Hematopoietic multipotent progenitor cell (in vitro differentiated cells): ENCODE data around the gene PRAMEF20. TPM values are rescaled to one million over a fixed set of nuclear protein-coding genes. Genes with fewer than 3 reads are reported as not detected.
"Not testable (repeated sequence)": the region's sequence is repeated elsewhere in the genome, so short reads cannot be mapped to it uniquely, and the experiment has no call there.

Source experiments
- DNase-seq, 3 donors: peaks; one replicate each; pipeline ENCODE4 v3.0.0-alpha.2; 2011 to 2015; ENCODE audit warnings: low read depth in 2 of 3, low spot score in 2 of 3
- total RNA-seq: library from RNA; depleted of rRNA; stranded (reverse); fragments of >200 nt; gene quantifications from one replicate; pipeline ENCODE4 v1.2.3, GENCODE V29; 2012

PRAMEF20 gene
- total RNA-seq = not detected

GRCh38 chr1:13410150-13410549, at the start of gene PRAMEF20:
TSS of gene PRAMEF20 (plus strand) at chr1:13410450. CDS start at chr1:13416355, 5,905 bp downstream.
- DNase-seq = not testable (repeated sequence)

- not testable (repeated sequence) for DNase-seq
Observed at GRCh38 chr1:13362364-13362763, 47.9 kb upstream of the PRAMEF20 start.

DNA sequence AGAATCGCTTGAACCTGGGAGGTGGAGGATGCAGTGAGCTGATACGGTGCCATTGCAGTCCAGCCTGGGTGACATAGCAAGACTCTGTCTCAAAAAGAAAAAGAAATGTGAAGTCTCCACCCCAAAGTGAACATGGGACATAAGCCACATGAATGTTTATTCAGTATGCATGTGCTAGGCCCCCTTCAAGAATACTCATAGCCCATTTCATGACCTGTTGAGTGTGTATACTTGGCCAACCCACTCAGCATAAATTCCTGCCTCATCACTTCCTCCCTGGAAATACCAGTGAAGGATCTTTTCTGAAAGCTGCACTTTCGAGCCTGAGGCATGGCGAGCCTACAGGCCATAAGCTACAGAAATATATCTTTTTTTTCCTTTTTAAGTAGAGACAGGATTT, 45.3 kb upstream of the PRAMEF20 start:
- not testable (repeated sequence) for DNase-seq

- DNase-seq = peak in 2 of 3 donors; percentile 35 to 79
Observed at GRCh38 chr1:13366536-13366935, 43.7 kb upstream of the PRAMEF20 start.

DNA sequence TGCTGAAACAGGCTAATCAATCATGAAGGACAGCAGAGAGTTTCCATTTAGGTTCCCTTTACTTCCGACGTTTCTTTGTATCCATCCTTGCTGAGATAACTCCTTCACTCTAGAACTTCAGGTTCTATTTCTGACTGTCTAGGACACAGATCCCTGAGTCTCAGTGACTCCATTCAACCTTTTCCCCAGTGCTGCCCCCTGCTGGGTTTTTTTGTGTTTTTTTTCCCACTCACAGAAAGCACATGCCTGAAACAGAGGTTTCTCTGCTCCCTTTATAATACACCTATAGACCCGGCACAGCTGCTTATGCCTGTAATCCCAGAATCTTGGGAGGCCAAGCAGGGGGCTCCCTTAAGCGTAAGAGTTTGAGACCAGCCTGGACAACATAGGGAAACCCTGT, 41.7 kb upstream of the PRAMEF20 start:
- DNase-seq = peak in 2 of 3 donors; percentile 19 to 59

DNA sequence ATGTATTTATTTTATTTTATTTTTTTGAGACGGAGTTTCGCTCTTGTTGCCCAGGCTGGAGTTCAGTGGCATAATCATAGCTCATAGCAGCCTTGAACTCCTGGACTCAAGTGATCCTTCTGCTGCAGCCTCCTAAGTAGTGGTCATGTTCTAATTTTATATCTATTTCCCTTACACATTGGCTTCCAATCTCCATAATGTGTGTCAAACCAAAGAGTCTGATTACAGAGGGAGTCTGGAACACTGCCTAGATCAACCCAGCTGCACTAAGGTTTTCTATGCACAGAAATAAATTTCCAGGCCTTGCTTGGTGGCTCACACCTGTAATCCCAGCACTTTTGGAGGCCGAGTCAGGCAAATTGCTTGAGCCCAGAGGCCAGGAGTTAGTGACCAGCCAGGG, 31.3 kb upstream of the PRAMEF20 start:
- not testable (repeated sequence) for DNase-seq

- not testable (repeated sequence) for DNase-seq
Observed at GRCh38 chr1:13380380-13380779, 29.9 kb upstream of the PRAMEF20 start.

GRCh38 chr1:13389332-13389731, 20.9 kb upstream of the PRAMEF20 start, which contains the start of gene PRAMEF17:
TSS of gene PRAMEF17 (plus strand) at chr1:13389632. CDS start at chr1:13389658, 26 bp downstream.
- DNase-seq = not testable (repeated sequence)

GRCh38 chr1:13393004-13393403, 17.2 kb upstream of the PRAMEF20 start:
- DNase-seq = not testable (repeated sequence)

DNA sequence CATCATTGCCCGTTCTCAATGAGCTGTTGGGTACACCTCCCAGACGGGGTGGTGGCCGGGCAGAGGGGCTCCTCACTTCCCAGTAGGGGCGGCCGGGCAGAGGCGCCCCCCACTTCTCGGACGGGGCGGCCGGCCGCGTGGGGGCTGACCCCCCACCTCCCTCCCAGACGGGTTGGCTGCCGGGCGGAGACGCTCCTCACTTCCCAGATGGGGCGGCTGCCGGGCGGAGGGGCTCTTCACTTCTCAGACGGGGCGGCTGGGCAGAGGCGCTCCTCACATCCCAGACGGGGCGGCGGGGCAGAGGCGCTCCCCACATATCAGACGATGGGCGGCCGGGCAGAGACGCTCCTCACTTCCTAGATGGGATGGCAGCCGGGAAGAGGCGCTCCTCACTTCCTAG, 15.5 kb upstream of the PRAMEF20 start:
- not testable (repeated sequence) for DNase-seq

DNA sequence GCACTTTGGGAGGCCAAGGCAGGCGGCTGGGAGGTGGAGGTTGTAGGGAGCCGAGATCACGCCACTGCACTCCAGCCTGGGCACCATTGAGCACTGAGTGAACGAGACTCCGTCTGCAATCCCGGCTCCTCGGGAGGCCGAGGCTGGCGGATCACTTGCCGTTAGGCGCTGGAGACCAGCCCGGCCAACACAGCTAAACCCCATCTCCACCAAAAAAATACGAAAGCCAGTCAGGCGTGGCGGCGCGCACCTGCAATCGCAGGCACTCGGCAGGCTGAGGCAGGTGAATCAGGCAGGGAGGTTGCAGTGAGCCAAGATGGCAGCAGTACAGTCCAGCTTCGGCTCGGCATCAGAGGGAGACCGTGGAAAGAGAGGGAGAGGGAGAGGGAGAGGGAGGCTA, 14.9 kb upstream of the PRAMEF20 start:
- not testable (repeated sequence) for DNase-seq

GRCh38 chr1:13407811-13408210, 2.4 kb upstream of the PRAMEF20 start:
- DNase-seq = no peak

- no peak for DNase-seq
Observed at GRCh38 chr1:13430495-13430894, 20.2 kb downstream of the PRAMEF20 start.

GRCh38 chr1:13432251-13432650, 22.0 kb downstream of the PRAMEF20 start:
- DNase-seq = no peak

DNA sequence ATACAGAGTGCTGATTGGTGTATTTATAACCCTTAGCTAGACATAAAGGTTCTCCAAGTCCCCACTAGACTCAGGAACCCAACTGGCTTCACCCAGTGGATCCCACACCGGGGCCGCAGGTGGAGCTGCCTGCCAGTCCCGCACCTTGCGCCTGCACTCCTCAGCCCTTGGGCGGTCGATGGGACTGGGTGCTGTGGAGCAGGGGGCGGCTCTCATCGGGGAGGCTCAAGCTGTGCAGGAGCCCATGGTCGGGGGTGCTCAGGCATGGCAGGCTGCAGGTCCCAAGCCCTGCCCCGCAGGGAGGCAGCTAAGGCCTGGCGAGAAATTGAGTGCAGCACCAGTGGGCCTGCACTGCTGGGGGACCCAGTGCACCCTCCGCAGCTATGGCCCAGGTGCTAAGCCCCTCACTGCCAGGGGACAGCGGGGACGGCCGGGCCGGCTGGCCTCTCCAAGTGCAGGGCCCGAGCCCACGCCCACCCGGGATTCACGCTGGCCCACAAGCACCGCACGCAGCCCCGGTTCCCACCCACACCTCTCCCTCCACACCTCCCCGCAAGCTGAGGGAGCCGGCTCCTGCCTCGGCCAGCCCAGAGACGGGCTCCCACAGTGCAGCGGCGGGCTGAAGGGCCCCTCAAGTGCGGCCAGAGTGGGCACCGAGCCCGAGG, 23.6 kb downstream of the PRAMEF20 start:
- DNase-seq = not testable (repeated sequence)

DNA sequence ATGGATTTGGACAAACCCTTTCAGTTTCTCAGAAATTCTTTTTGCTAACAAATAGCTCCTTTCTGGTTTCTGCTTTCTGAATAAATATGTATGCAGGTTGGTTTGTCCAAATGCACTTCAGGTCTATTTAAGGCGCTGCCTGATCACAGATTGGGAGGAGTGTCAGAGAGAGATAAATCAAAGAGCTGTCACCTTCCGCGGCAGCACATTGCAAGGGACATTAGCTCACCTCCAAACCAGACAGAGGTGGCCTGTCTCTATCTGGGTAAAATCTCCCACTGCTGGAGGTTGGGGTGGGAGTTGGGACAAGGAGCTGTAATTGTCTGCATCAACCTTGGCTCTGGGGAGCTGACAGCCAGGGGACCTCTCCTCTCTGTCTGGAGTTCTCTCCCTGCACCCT, 25.2 kb downstream of the PRAMEF20 start:
- DNase-seq = no peak

DNA sequence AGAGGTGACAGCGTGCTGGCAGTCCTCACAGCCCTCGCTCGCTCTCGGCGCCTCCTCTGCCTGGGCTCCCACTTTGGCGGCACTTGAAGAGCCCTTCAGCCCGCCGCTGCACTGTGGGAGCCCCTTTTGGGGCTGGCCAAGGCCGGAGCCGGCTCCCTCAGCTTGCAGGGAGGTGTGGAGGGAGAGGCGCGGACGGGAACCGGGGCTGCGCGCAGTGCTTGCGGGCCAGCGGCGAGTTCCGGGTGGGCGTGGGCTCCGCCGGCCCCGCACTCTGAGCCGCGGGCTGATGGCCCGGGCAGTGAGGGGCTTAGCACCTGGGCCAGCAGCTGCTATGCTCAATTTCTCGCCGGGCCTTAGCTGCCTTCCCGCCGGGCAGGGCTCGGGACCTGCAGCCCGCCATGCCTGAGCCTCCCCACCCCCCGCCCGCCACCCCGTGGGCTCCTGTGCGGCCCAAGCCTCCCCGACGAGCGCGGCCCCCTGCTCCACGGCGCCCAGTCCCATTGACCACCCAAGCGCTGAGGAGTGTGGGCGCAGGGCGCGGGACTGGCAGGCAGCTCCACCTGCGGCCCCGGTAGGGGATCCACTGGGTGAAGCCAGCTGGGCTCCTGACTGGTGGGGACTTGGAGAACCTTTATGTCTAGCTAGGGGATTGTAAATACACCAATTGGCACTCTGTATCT, 29.0 kb downstream of the PRAMEF20 start:
- not testable (repeated sequence) for DNase-seq

GRCh38 chr1:13443335-13443979, 33.2 kb downstream of the PRAMEF20 start:
- no peak for DNase-seq

DNA sequence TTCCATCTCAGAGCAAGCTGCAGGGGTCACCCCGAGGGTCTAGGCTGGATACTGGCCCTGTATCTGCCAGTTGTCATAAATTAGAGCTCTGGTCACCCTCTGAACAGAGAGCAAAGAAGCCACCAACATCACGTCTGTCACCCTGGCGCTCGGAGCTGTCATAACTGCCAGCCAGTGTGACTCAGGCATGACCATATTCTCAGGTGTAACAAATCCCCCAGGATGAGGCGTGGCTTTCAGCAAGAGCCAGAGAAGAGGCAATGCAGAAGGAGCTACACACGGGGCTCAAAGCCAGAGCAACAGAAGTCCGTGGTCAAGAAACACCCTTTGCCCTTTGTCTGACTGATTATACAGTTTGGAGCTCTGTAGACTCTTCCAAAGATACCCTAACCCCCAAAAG, 40.0 kb downstream of the PRAMEF20 start:
- DNase-seq = no peak

DNA sequence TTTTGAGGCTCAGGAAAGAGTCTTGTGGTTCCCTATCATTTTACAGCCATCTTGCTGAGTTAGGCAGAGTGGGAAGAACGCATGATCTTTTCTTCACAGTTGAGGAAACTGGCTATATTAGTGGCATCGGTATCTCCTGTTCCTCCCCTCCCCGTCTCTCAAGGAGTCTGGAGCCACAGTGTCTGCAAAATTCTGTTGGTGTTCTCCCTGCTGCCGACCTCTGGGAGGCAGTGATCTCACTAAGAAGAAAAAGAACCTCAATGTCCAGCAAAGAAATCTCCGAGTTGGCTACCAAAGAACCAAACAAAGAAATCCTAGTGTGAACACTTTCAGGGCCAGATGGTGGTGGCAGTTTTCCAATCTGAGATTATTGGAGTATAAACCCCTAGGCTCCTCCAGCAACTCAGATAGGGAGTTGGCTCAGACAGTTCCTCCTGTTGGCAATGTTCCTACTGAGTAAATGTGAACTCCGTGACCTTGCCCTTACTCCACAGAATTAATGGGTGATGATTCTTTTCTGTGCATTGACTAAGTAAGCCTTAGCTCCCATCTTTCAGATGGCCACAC, 41.2 kb downstream of the PRAMEF20 start:
- DNase-seq = no peak

- DNase-seq = no peak
Observed at GRCh38 chr1:13456904-13457532, 46.8 kb downstream of the PRAMEF20 start.
